ENCODE data around the gene CERS4.

DNA sequence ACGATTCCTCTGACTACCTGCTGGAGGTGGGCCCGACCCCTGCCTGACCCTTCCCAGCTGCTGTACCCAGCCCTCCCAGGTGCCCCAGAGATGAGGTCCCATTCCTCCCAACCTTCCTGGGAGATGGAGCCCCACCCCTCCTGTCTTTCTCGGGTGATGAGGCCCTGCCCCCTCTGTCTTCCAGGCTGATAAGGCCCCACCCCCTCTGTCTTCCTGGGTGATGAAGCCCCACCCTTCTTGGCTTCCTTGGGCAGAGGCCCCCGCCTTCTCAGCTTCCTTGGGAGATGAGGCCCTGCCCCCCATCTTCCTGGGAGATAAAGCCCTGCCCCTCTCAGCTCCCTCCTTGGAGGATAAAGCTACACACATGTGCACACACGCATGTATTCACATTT lies 47.9 kb downstream of the CERS4 start:
- no peak for TF ChIP-seq POLR2A (IDR thresholded peaks at IDR 0.05; ENCODE audit: low read depth, low read length)
- no peak for TF ChIP-seq CTCF (IDR thresholded peaks at IDR 0.05 in 2 of 3, conservative IDR thresholded peaks at IDR 0.05 in 1 of 3; ENCODE audit: control insufficient read depth in 2 of 3, extremely low read depth in 1 of 3, insufficient read depth in 1 of 3, low read depth in 3 of 3, low read length in 3 of 3)
- TF ChIP-seq NBN (IDR thresholded peaks at IDR 0.05) = no peak
- TF ChIP-seq ASH2L (IDR thresholded peaks at IDR 0.05; ENCODE audit: borderline replicate concordance, low read depth) = no peak
- TF ChIP-seq, protein P1, sequence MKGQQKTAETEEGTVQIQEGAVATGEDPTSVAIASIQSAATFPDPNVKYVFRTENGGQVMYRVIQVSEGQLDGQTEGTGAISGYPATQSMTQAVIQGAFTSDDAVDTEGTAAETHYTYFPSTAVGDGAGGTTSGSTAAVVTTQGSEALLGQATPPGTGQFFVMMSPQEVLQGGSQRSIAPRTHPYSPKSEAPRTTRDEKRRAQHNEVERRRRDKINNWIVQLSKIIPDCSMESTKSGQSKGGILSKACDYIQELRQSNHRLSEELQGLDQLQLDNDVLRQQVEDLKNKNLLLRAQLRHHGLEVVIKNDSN (IDR thresholded peaks at IDR 0.05; ENCODE audit: borderline replicate concordance, extremely low read length, insufficient read depth, low read depth, low read length) = no peak
- TF ChIP-seq, protein P2, sequence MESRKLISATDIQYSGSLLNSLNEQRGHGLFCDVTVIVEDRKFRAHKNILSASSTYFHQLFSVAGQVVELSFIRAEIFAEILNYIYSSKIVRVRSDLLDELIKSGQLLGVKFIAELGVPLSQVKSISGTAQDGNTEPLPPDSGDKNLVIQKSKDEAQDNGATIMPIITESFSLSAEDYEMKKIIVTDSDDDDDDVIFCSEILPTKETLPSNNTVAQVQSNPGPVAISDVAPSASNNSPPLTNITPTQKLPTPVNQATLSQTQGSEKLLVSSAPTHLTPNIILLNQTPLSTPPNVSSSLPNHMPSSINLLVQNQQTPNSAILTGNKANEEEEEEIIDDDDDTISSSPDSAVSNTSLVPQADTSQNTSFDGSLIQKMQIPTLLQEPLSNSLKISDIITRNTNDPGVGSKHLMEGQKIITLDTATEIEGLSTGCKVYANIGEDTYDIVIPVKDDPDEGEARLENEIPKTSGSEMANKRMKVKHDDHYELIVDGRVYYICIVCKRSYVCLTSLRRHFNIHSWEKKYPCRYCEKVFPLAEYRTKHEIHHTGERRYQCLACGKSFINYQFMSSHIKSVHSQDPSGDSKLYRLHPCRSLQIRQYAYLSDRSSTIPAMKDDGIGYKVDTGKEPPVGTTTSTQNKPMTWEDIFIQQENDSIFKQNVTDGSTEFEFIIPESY (IDR thresholded peaks at IDR 0.05) = no peak
- TF ChIP-seq NR2F1 (conservative IDR thresholded peaks at IDR 0.05) = no peak
- TF ChIP-seq POLR2AphosphoS5 (IDR thresholded peaks at IDR 0.05; ENCODE audit: low read length) = no peak
- TF ChIP-seq SMC3 (IDR thresholded peaks at IDR 0.05; ENCODE audit: borderline replicate concordance, low read length) = no peak
- TF ChIP-seq, protein P3, sequence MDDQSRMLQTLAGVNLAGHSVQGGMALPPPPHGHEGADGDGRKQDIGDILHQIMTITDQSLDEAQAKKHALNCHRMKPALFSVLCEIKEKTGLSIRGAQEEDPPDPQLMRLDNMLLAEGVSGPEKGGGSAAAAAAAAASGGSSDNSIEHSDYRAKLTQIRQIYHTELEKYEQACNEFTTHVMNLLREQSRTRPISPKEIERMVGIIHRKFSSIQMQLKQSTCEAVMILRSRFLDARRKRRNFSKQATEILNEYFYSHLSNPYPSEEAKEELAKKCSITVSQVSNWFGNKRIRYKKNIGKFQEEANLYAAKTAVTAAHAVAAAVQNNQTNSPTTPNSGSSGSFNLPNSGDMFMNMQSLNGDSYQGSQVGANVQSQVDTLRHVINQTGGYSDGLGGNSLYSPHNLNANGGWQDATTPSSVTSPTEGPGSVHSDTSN (IDR thresholded peaks at IDR 0.05; ENCODE audit: insufficient replicate concordance, low read depth, low read length) = no peak
- TF ChIP-seq MAX (IDR thresholded peaks at IDR 0.05; ENCODE audit: low read depth, low read length) = no peak
- no peak for TF ChIP-seq SIN3A (IDR thresholded peaks at IDR 0.05; ENCODE audit: low read depth, low read length)
- TF ChIP-seq BMI1 (IDR thresholded peaks at IDR 0.05; ENCODE audit: borderline replicate concordance) = no peak
